SK-N-SH treated with all-trans-retinoic acid at 6 μM for 48 hours (cell line): Measurements from ENCODE around the gene DNAH2.

Experiments
- CREB5 ChIP-seq: fragments of 250-450 bp; sonication (Bioruptor Pico); IDR thresholded peaks from 2 replicates; pipeline ENCODE4 v1.5.1; 2020; ENCODE audit warnings: low read depth, mild to moderate bottlenecking, moderate library complexity
- ESRRG ChIP-seq: fragments of 250-450 bp; sonication (Bioruptor Pico); IDR thresholded peaks from 2 replicates; pipeline ENCODE4 v1.6.1; 2021; ENCODE audit warnings: mild to moderate bottlenecking
- ISL1 ChIP-seq: fragments of 250-450 bp; sonication (Bioruptor Pico); IDR thresholded peaks from 2 replicates; pipeline ENCODE4 v2.1.2; 2022; ENCODE audit warnings: mild to moderate bottlenecking, moderate library complexity
- PATZ1 ChIP-seq: fragments of 250-450 bp; sonication (Bioruptor Pico); IDR thresholded peaks from 2 replicates; pipeline ENCODE4 v1.8.0; 2020; ENCODE audit warnings: mild to moderate bottlenecking, moderate library complexity, borderline replicate concordance
- TCF4 ChIP-seq: fragments of 250-450 bp; sonication (Bioruptor Pico); IDR thresholded peaks from 2 replicates; pipeline ENCODE4 v1.8.0; 2021; ENCODE audit warnings: mild to moderate bottlenecking, moderate library complexity, borderline replicate concordance
- ZC3H10 ChIP-seq: fragments of 250-450 bp; sonication (Bioruptor Pico); IDR thresholded peaks from 2 replicates; pipeline ENCODE4 v1.5.1; 2021; ENCODE audit warnings: mild to moderate bottlenecking, moderate library complexity
- ZFP3 ChIP-seq: fragments of 250-450 bp; sonication (Bioruptor Pico); IDR thresholded peaks from 2 replicates; pipeline ENCODE4 v1.5.0; 2020; ENCODE audit warnings: mild to moderate bottlenecking, moderate library complexity

- no peak for TF ChIP-seq ZC3H10 (CRISPR knock-in tag)
- peak; percentile 70; the same call in 1 of the 2 replicates for TF ChIP-seq ESRRG (CRISPR knock-in tag)
- TF ChIP-seq CREB5 (CRISPR knock-in tag): no peak
- TF ChIP-seq PATZ1: peak; percentile 13; the same call in 1 of the 2 replicates
- TF ChIP-seq ZFP3 (CRISPR knock-in tag): no peak
- no peak for TF ChIP-seq ISL1 (CRISPR knock-in tag)
- no peak for TF ChIP-seq TCF4 (CRISPR knock-in tag)
Measured at GRCh38 chr17:7686222-7687071, 31.1 kb upstream of the DNAH2 start.
